SH-SY5Y (cell line): ENCODE data around the gene SUN2.

Experiments used
- GATA2 ChIP-seq: IDR thresholded peaks from 2 replicates; pipeline ENCODE4 v1.6.1; 2011; ENCODE audit warnings: mild to moderate bottlenecking, low read depth, low read length
- GATA3 ChIP-seq: IDR thresholded peaks from 2 replicates; pipeline ENCODE4 v1.6.1; 2011; ENCODE audit warnings: low read depth, mild to moderate bottlenecking, low read length, moderate library complexity

- no peak for TF ChIP-seq GATA2
- TF ChIP-seq GATA3, result no peak
Observed at GRCh38 chr22:38698407-38699094, 57.2 kb downstream of the SUN2 start.
